Osteoblast (primary cell): ENCODE measurements around the gene TCF25. TPM values are rescaled to one million over a fixed set of nuclear protein-coding genes. Genes with fewer than 3 reads are reported as not detected.

ENCODE experiments used
- DNase-seq: peaks from one replicate; pipeline ENCODE4 v3.0.0; 2011; ENCODE audit warnings: low spot score, mixed read lengths; ENCODE audit not compliant: insufficient read length; ENCODE audit errors: missing footprints
- H2AFZ ChIP-seq: 2 replicates; pipeline ENCODE4 v1.6.0; 2011; ENCODE audit warnings: mild to moderate bottlenecking, low read length
- H3K27ac ChIP-seq: 2 replicates; pipeline ENCODE4 v1.5.1; 2011; ENCODE audit warnings: mild to moderate bottlenecking, low read depth, low read length, moderate library complexity
- H3K27me3 ChIP-seq: 2 replicates; pipeline ENCODE4 v1.6.0; 2012; ENCODE audit warnings: mild to moderate bottlenecking, control low read depth, inconsistent platforms, low read length, moderate library complexity; ENCODE audit not compliant: insufficient read depth
- H3K36me3 ChIP-seq: 2 replicates; pipeline ENCODE4 v1.5.1; 2011; ENCODE audit warnings: mild to moderate bottlenecking, low read length, control low read depth, moderate library complexity; ENCODE audit not compliant: insufficient read depth
- H3K4me1 ChIP-seq: 2 replicates; pipeline ENCODE4 v1.5.1; 2011; ENCODE audit warnings: mild to moderate bottlenecking, low read length, control low read depth, moderate library complexity; ENCODE audit not compliant: insufficient read depth
- H3K4me2 ChIP-seq: 2 replicates; pipeline ENCODE4 v1.6.0; 2011; ENCODE audit warnings: mild to moderate bottlenecking, low read length; ENCODE audit not compliant: insufficient read depth
- H3K4me3 ChIP-seq: fragments of 200-600 bp; sonication (generic); 3 replicates; pipeline ENCODE4 v1.5.1; 2012; ENCODE audit warnings: mild to moderate bottlenecking, low read length, inconsistent platforms; ENCODE audit not compliant: insufficient read depth
- H3K79me2 ChIP-seq: 2 replicates; pipeline ENCODE4 v1.6.0; 2012; ENCODE audit warnings: mild to moderate bottlenecking, low read length, control low read depth, inconsistent platforms; ENCODE audit not compliant: insufficient read depth
- H3K9me3 ChIP-seq: 2 replicates; pipeline ENCODE4 v1.5.1; 2011; ENCODE audit warnings: low read depth, low read length, control low read depth
- H4K20me1 ChIP-seq: 2 replicates; pipeline ENCODE4 v1.6.0; 2012; ENCODE audit warnings: mild to moderate bottlenecking, low read length, control low read depth; ENCODE audit not compliant: insufficient read depth
- CTCF ChIP-seq: IDR thresholded peaks from 2 replicates; pipeline ENCODE4 v1.5.1; 2011; ENCODE audit warnings: mild to moderate bottlenecking, low read depth, low read length, moderate library complexity; ENCODE audit errors: extremely low read depth
- total RNA-seq: library from RNA; depleted of rRNA; stranded (reverse); fragments of >200 nt; gene quantifications from 2 replicates; pipeline ENCODE4 v1.2.3, GENCODE V29; 2012

The TCF25 gene
- total RNA-seq, 1 donor: 230 TPM

- Histone ChIP-seq H4K20me1 (peaks cover 14% of the 10 kb centered on the region), H3K4me1 (peaks cover 10% of the 10 kb centered on the region), H3K79me2 (peaks cover 52% of the 10 kb centered on the region), H3K9me3 (no peaks in the 10 kb centered on the region), H3K27me3 (no peaks in the 10 kb centered on the region), H3K36me3 (peaks cover 3% of the 10 kb centered on the region), H3K4me3 (no peak overlapping the region), H3K4me2 (no peak overlapping the region), H2AFZ (no peak overlapping the region), H3K27ac (no peak overlapping the region)
- peak; percentile 10 for DNase-seq
- TF ChIP-seq CTCF: no peak
Measured at GRCh38 chr16:89952049-89952448, 78.7 kb downstream of the TCF25 start.

- H3K79me2 ChIP-seq: peaks cover 52% of the 10 kb centered on the region
Measured at GRCh38 chr16:89952551-89952950, 79.2 kb downstream of the TCF25 start.

GRCh38 chr16:89953671-89954406, 80.4 kb downstream of the TCF25 start:
- peak; percentile 77 for DNase-seq
- H3K4me2 ChIP-seq: no peak overlapping the region
- H3K4me1 ChIP-seq: peaks cover 5% of the 10 kb centered on the region
- peaks cover 17% of the 10 kb centered on the region for H4K20me1 ChIP-seq
- H3K4me3 ChIP-seq: no peak overlapping the region
- no peak overlapping the region for H2AFZ ChIP-seq
- peaks cover 11% of the 10 kb centered on the region for H3K36me3 ChIP-seq
- no peaks in the 10 kb centered on the region for H3K27me3 ChIP-seq
- H3K79me2 ChIP-seq: peaks cover 52% of the 10 kb centered on the region
- TF ChIP-seq CTCF: no peak
- H3K9me3 ChIP-seq: no peaks in the 10 kb centered on the region
- no peak overlapping the region for H3K27ac ChIP-seq

More at GRCh38 chr16:89952551-89952950, 79.2 kb downstream of the TCF25 start:
- Histone ChIP-seq H4K20me1 (peaks cover 14% of the 10 kb centered on the region), H3K4me2 (no peak overlapping the region), H3K9me3 (no peaks in the 10 kb centered on the region), H3K4me1 (peaks cover 10% of the 10 kb centered on the region), H2AFZ (no peak overlapping the region), H3K4me3 (no peak overlapping the region), H3K27me3 (no peaks in the 10 kb centered on the region), H3K36me3 (peaks cover 3% of the 10 kb centered on the region), H3K27ac (no peak overlapping the region)
- peak; percentile 47 for DNase-seq
- TF ChIP-seq CTCF: no peak

GRCh38 chr16:89954462-89954861, 81.1 kb downstream of the TCF25 start:
- no peak for TF ChIP-seq CTCF
- Histone ChIP-seq H3K79me2 (peaks cover 47% of the 10 kb centered on the region), H3K9me3 (no peaks in the 10 kb centered on the region), H3K4me1 (peaks cover 2% of the 10 kb centered on the region), H3K27ac (no peak overlapping the region), H3K4me3 (no peak overlapping the region), H4K20me1 (peaks cover 17% of the 10 kb centered on the region), H3K36me3 (peaks cover 15% of the 10 kb centered on the region), H3K27me3 (no peaks in the 10 kb centered on the region), H3K4me2 (no peak overlapping the region), H2AFZ (no peak overlapping the region)
- peak; percentile 81 for DNase-seq
